ENCODE measurements around the gene SEC14L5. TPM values are rescaled to one million over a fixed set of nuclear protein-coding genes. Genes with fewer than 3 reads are reported as not detected.

Gene SEC14L5
- total RNA-seq, 1 donor from 2014 or later: 5.7 TPM

GRCh38 chr16:4968879-4969483 is 10.9 kb downstream of the SEC14L5 start:
- Histone ChIP-seq H3K4me1 (no peaks in the 10 kb centered on the region), H3K27me3 (no peaks in the 10 kb centered on the region), H3K27ac (no peak overlapping the region), H3K4me3 (no peak overlapping the region), H3K9me3 (no peaks in the 10 kb centered on the region), H3K36me3 (no peaks in the 10 kb centered on the region)
- TF ChIP-seq, protein P1, sequence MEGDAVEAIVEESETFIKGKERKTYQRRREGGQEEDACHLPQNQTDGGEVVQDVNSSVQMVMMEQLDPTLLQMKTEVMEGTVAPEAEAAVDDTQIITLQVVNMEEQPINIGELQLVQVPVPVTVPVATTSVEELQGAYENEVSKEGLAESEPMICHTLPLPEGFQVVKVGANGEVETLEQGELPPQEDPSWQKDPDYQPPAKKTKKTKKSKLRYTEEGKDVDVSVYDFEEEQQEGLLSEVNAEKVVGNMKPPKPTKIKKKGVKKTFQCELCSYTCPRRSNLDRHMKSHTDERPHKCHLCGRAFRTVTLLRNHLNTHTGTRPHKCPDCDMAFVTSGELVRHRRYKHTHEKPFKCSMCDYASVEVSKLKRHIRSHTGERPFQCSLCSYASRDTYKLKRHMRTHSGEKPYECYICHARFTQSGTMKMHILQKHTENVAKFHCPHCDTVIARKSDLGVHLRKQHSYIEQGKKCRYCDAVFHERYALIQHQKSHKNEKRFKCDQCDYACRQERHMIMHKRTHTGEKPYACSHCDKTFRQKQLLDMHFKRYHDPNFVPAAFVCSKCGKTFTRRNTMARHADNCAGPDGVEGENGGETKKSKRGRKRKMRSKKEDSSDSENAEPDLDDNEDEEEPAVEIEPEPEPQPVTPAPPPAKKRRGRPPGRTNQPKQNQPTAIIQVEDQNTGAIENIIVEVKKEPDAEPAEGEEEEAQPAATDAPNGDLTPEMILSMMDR (IDR thresholded peaks at IDR 0.05): no peak
- intact Hi-C loops (cut with DNase I): no loop called here
- no peak for DNase-seq (ENCODE audit: low spot score in 2 of 2)

GRCh38 chr16:4970010-4970409 is 11.9 kb downstream of the SEC14L5 start:
- TF ChIP-seq, protein P1 (IDR thresholded peaks at IDR 0.05): no peak
- no peaks in the 10 kb centered on the region for H3K27me3 ChIP-seq
- no peak overlapping the region for H3K27ac ChIP-seq
- no peaks in the 10 kb centered on the region for H3K36me3 ChIP-seq
- intact Hi-C loops (cut with DNase I): no loop called here
- H3K4me1 ChIP-seq: no peaks in the 10 kb centered on the region
- no peak overlapping the region for H3K4me3 ChIP-seq
- H3K9me3 ChIP-seq: no peaks in the 10 kb centered on the region
- no peak for DNase-seq (ENCODE audit: low spot score in 2 of 2)

DNA sequence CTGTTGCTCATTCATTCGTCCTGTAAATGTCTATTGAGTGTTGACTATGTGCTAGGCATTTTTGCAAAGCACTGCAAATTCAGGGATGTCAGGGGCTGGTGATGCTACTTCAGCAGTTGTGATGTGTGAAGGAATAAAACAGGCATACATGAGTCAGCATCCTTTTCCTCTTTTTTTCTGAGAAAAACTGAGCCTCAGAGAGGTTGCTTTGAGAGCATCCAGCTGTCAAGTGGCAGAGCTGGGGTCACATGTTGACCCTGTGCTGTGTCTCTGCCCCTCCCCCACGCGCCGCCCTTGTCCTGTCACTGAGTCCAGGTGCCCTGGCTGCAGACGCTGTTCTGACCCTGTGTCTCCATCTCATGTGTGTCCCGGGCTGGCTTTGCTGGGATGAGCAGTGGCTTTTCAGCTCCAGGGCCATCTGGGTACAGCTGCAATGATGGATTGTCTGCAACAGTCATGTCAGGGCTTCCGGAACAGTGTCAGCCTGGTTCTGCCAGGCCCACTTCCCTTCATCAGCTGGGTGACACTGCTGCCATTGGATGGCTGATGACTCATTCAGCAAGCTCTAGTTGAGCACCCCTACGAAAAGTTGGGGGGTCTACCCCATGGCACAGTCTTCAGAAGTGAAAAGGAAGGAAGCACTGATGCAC is 14.9 kb downstream of the SEC14L5 start:
- no peak for DNase-seq (ENCODE audit: low spot score in 2 of 2)
- Histone ChIP-seq H3K9me3 (no peaks in the 10 kb centered on the region), H3K4me1 (no peaks in the 10 kb centered on the region), H3K36me3 (no peaks in the 10 kb centered on the region), H3K4me3 (no peak overlapping the region), H3K27ac (no peak overlapping the region), H3K27me3 (no peaks in the 10 kb centered on the region)
- TF ChIP-seq, protein P1 (IDR thresholded peaks at IDR 0.05): no peak
- intact Hi-C loops (cut with DNase I): no loop called here

DNA sequence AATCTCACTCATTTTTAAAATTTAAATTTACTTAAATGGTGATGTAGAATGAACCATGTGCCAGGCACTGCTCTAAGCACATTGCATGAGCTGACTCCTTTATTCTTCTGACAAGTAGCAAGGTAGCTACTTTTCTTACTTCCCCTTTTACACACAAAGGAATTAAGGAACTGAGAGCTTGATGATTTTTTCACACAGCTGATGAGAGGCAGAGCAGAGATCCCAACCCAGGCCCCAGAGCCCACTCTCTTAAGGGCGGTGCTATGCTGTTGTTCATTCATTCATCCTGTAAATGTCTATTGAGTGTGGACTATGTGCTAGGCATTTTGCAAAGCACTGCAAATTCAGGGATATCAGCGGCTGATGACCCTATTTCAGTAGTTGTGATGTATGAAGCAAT is 17.9 kb downstream of the SEC14L5 start:
- TF ChIP-seq, protein P1 (IDR thresholded peaks at IDR 0.05): no peak
- Histone ChIP-seq H3K4me1 (no peaks in the 10 kb centered on the region), H3K27me3 (no peaks in the 10 kb centered on the region), H3K27ac (no peak overlapping the region), H3K9me3 (no peaks in the 10 kb centered on the region), H3K4me3 (no peak overlapping the region), H3K36me3 (no peaks in the 10 kb centered on the region)
- no peak for DNase-seq (ENCODE audit: low spot score in 2 of 2)
- intact Hi-C loops (cut with DNase I): no loop called here

GRCh38 chr16:4976611-4977145 is 18.5 kb downstream of the SEC14L5 start:
- Histone ChIP-seq H3K27me3 (no peaks in the 10 kb centered on the region), H3K36me3 (no peaks in the 10 kb centered on the region), H3K27ac (no peak overlapping the region), H3K9me3 (no peaks in the 10 kb centered on the region), H3K4me3 (no peak overlapping the region), H3K4me1 (no peaks in the 10 kb centered on the region)
- DNase-seq (ENCODE audit: low spot score in 2 of 2): no peak
- TF ChIP-seq, protein P1 (IDR thresholded peaks at IDR 0.05): no peak
- intact Hi-C loops (cut with DNase I): no loop called here
